ENCODE data around the gene ABHD16A. TPM values are rescaled to one million over a fixed set of nuclear protein-coding genes. Genes with fewer than 3 reads are reported as not detected.
A peak's percentile ranks its signal among the peaks of the same experiment; 100 is the strongest.

ABHD16A gene
- total and polyA plus RNA-seq, 4 donors = 26.6 to 59.4 (median 34.9) TPM

- no peak for TF ChIP-seq ZBTB33 (IDR thresholded peaks at IDR 0.05)
- TF ChIP-seq HNF4G (IDR thresholded peaks at IDR 0.05) = no peak
- no peak for TF ChIP-seq TAF1 (conservative IDR thresholded peaks at IDR 0.05)
- TF ChIP-seq GABPA (IDR thresholded peaks at IDR 0.05 in 1 of 2, conservative IDR thresholded peaks at IDR 0.05 in 1 of 2) = no peak
- peak; percentile 53 to 63 for TF ChIP-seq JUND (IDR thresholded peaks at IDR 0.05)
- TF ChIP-seq RXRA (IDR thresholded peaks at IDR 0.05) = peak in 1 of 2 donors; percentile 11
- TF ChIP-seq ATF3 (IDR thresholded peaks at IDR 0.05) = no peak
- no peak for TF ChIP-seq FOXA2 (IDR thresholded peaks at IDR 0.05)
- peak; percentile 35 to 52 for TF ChIP-seq HNF4A (conservative IDR thresholded peaks at IDR 0.05)
- TF ChIP-seq NR2F2 (IDR thresholded peaks at IDR 0.05) = peak; percentile 37
- TF ChIP-seq REST (IDR thresholded peaks at IDR 0.05) = no peak
- TF ChIP-seq YY1 (IDR thresholded peaks at IDR 0.05) = no peak
- no peak for TF ChIP-seq RAD21 (IDR thresholded peaks at IDR 0.05)
- TF ChIP-seq EGR1 (IDR thresholded peaks at IDR 0.05; ENCODE audit: low read depth in 2 of 2) = no peak
- TF ChIP-seq FOXA1 (IDR thresholded peaks at IDR 0.05) = no peak
- no peak for TF ChIP-seq CTCF (IDR thresholded peaks at IDR 0.05; ENCODE audit: low read depth, low read length, missing input control)
- TF ChIP-seq MAX (IDR thresholded peaks at IDR 0.05) = no peak
- no peak for TF ChIP-seq SP1 (IDR thresholded peaks at IDR 0.05)
- DNase-seq (ENCODE audit: low spot score) = peak; percentile 48
- Histone ChIP-seq H3K9me3 (ENCODE audit: control insufficient read depth in 4 of 4, low read length in 3 of 4) (no peaks in the 10 kb centered on the region), H3K27ac (ENCODE audit: low read depth in 1 of 2, low read length in 2 of 2) (peak overlapping the region; percentile 94 to 96), H3K36me3 (ENCODE audit: control insufficient read depth in 4 of 4, insufficient read depth in 3 of 4, low read depth in 1 of 4, low read length in 3 of 4) (peaks cover 2 to 23% (median 20%) of the 10 kb centered on the region in 4 donors), H3K4me3 (ENCODE audit: low read depth in 1 of 3, low read length in 3 of 3) (peak overlapping the region; percentile 86 to 87 (median 87)), H3K9ac (ENCODE audit: low read depth in 1 of 2, low read length in 2 of 2) (peak overlapping the region; percentile 71 to 94), H3K27me3 (ENCODE audit: control insufficient read depth in 4 of 4, insufficient read depth in 4 of 4, low read length in 3 of 4) (no peaks in the 10 kb centered on the region), H3K4me1 (ENCODE audit: control insufficient read depth in 4 of 4, insufficient read depth in 4 of 4, low read length in 3 of 4) (peaks cover 12 to 57% (median 43%) of the 10 kb centered on the region in 4 donors)
- 26% methylated on average over 17 of the region's 17 CpGs for WGBS
These were observed 38.9 kb downstream of the ABHD16A start for GRCh38 chr6:31663961-31664789.

All from liver (tissue), 9 donors.